HG02885 (cell line): ENCODE data around the gene ADAMTS6.

Source experiments
- ATAC-seq: cut with Tn5 transposase; IDR thresholded peaks from one replicate; pipeline ENCODE4 v1.9.1; 2021; ENCODE audit warnings: mild to moderate bottlenecking; ENCODE audit not compliant: unreplicated experiment, poor library complexity

ADAMTS6 gene

DNA sequence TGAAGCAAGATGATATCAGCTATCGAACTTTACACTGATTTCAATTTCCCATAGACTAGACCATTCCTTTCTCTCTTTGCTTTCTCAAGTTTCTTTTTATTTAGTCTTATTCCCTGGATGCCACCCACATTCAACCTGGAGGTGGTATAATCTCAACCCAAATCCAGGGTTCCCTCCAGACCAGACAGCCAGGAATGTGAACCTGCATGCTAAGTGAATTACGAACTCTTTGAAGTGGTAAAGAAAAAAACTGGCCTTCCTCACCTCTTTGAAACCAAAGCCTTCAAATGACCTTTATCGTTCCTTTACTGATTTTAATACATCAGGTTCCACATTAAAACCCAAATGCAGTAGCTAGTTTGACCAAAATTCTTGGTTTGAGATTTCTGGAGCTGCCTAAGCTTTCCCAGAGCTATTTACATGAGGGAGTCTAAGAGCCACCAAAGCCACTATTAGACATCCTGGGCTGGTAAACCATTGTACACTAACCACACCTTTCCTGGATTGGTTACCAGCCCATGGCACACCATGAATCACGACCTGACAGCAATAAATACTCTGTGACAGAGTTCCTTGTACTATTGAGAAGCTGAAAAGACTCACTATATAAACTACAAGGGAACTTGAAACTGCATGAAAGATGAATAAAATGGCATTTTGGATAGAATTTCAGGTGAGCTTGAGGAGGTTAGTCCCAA, 323.7 kb downstream of the ADAMTS6 start:
- ATAC-seq: no peak

DNA sequence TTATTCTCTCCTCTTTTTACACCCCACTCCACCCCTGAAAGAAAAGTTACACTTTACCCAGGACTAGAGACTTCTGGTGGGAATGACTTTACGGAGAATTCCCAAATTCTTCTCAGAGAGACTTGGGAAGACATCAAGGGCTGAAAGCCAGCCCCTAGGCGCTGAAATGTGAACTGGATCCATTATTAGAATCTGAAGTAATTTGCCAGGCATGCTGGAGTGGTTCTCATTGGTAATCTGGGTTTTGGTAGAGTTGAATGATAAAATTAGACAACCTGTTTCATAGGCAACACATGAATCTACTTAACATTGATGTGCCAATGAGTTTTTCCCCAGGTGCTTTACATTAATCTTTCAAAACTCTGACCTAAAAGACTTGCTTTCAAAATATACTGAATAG, 324.8 kb downstream of the ADAMTS6 start:
- no peak for ATAC-seq

DNA sequence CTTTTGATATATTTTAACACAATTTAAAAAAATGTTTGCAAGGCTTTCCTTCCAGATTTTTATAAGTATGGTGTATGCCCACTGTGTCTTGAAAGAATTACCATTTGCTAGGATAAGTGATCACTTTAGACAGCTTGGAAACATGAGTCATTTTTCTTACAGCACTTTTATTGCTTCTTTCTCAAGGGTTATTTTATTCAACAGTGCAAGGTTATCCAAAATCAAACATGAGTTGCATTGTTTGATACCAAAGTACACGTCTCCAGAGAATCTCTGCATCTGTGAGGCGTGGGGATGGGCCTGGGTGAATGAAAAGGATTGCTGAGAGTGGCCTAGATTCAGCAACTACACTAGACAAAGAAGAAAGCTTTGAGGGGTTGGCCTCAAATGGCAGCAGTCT, 329.6 kb downstream of the ADAMTS6 start:
- no peak for ATAC-seq

GRCh38 chr5:65151614-65152013, 330.1 kb downstream of the ADAMTS6 start:
- no peak for ATAC-seq

GRCh38 chr5:65150599-65151304, 331.0 kb downstream of the ADAMTS6 start:
- ATAC-seq: no peak

DNA sequence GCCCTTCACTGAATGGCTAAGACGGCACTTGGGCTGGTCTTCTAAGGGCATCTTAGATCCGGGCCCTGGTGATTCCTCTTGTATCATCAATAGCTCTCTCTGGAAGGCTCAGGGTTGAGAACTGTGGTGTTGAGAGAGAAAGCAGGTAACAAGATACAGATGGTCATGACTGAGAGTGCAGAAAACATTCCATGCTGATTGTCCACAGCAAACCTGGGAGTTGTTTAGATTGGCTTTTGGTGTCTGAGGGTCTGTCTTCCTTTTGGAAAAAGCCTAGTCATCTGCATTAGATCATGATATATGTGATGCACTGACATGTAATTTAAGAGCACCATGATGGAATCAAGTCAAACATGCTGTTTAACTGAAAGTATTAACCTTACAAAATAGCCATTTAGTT, 331.9 kb downstream of the ADAMTS6 start:
- ATAC-seq: no peak

- ATAC-seq: no peak
Observed at GRCh38 chr5:65144136-65144871, 337.4 kb downstream of the ADAMTS6 start.

- no peak for ATAC-seq
Observed at GRCh38 chr5:65142511-65143011, 339.2 kb downstream of the ADAMTS6 start.

- ATAC-seq: no peak
Observed at GRCh38 chr5:65142016-65142415, 339.7 kb downstream of the ADAMTS6 start.

DNA sequence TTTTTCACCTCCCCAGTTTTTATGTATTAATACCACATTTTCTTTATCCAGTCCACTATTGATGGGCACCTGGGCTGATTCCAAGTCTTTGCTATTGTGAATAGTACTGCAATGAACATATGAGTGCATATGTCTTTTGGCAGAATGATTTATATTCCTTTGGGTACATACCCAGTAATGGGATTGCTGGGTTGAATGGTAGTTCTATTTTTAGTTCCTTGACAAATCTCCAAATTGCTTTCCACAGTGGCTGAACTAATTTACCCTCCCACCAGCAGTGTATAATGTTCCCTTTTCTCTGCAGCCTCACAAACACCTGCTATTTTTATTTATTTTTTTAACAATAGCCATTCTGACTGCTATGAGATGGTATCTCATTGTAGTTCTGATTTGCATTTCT, 340.2 kb downstream of the ADAMTS6 start:
- no peak for ATAC-seq

- ATAC-seq: no peak
Observed at GRCh38 chr5:65137631-65138030, 344.1 kb downstream of the ADAMTS6 start.

- ATAC-seq: no peak
Observed at GRCh38 chr5:65133477-65134110, 348.1 kb downstream of the ADAMTS6 start.

GRCh38 chr5:65132386-65132785, 349.3 kb downstream of the ADAMTS6 start:
- no peak for ATAC-seq

DNA sequence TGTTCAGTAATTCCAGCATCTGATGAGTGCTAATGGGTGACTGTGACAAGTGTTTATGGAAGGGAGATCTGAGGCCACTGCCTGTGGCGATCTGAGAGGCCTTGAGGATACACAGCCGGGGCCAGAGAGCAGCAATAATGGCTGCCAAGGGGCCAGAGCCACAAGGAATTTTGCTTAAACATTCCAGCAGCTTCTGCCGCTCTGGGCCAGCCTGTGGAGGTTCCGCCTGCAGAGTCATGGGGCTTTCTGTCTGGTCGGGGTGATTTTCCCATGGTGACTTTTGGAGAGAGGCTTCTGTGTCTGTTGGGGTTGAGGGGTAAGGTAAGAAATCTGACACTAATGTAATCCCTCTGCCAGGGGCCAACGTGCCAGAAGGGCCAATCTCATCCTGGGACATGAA, 353.5 kb downstream of the ADAMTS6 start:
- ATAC-seq: no peak

DNA sequence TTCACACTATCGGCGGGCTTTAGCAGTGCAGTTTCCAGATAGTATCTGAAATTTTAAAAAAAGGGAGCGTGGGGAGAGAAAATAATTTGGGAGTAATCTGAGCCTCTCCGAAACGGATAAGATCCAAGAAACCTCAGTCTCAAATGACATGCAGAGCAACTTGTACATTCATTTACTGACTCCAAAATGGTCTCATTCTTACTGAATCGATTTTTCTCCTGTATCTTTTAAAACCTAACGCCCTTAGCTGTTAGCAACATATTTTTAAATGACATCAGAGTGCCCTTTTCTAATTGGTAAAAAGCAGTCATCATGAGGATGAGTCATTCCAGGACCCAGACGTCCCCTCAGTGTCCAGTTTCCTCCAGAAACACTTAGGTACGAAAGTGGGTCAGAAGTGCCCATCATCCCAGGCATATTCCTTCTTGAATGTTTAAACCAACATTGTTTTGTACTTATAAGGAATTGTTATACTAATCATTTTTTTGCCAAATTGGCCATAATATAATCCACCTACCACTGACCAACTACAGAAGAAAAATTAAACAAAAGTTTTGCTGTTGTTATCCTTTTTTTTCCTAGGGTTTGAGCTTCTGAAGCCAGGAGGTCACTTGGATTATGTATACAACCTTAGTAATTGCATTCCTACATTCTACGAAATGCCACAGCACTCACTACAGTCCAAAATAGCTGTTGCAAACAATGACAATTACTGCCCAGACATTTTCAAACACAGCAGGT, 354.4 kb downstream of the ADAMTS6 start:
- no peak for ATAC-seq

DNA sequence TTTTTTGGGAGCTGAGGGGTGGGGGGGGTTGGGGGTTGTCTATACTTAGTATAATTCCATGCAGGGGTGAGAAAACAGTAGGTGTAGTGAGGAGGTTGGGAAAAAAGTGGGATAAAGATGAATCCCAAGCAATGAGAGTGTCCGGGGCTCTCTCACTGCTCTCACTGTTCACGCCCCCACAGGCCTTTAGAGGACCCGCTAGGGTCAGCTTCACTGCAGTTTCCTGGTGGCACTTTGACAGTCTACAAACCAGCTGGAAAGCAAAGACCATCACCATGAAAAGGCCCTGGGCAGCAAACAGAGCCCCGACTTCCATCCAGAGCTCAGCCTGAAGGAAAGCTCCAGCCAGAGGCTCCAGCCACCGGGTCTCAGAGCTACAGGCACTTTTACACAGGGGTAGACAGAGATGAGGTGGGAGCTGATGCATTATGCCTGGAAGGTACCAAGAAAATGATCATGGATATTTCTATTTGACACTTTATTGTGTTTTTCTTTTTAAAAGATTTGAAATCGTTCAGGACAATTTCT, 355.1 kb downstream of the ADAMTS6 start:
- ATAC-seq: no peak

DNA sequence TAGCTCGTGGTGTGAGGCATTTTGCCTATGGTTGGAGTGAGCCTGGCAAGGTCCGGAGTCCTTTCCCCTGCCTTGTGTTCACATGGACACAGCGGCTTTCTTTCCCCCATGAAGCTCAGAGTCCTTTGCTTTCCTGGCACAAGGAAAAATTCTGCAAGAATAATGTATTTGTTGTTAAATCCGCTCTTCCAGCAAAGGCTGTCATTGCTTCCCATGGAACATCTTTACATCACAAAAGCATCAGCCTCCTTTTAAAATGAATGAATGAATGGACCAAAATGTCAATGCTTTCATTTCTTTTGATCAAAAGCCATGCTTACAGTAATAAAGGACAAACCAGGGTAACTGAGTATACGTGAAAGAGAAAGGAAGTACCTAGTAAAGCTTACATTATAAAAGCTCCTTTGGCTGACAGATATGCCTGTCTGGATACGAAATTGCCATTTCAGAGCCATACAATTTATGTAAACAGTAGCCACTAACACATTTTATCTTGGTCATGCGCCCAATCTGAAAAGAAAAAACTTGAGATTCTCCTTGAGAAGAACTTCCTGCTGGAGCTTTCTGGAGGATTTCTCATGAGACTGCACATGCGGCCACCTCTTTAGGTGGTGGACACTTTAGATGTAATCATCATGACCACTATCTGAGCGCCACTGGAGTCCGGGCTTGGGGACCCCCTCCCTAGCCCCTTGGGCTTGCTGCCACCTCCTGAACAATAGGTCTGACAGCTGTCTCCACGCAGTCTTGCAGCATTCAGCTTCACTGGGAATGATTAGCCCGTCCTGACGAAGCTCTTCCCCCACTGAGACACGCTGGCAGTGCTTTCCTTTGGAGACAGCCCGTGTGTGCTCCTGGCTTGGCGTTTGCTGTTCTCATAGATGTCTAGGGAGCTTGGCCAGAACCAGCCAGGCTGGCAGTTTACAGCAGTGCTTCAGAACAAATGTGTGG, 355.9 kb downstream of the ADAMTS6 start:
- ATAC-seq: no peak

DNA sequence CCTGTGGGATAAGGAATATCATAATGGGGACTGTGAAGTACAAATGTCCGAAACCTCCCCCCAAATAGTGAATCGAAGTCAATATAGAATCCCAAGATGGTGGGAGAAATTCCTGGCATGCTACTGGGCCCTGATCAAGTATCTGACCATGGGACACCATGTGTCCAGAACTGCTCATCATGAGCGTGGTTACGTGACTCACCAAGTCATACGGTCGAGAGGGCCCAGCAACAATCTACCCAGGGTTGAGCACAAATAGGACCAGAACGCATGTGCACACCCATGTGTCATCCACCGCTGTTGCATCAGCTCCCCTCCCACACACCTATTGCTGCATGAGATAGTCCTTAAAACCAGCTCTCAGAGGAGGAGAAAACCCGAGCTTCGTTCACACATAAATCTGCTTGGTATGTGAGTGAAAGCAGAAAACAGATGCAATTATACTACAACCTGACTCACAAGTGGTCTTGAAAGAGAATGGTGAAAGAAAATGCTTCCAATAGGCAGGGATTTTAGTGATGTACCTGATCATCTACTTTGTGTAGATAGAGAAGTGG, 359.8 kb downstream of the ADAMTS6 start:
- no peak for ATAC-seq
